ENCODE measurements around the gene PKD1.

The PKD1 gene

DNA sequence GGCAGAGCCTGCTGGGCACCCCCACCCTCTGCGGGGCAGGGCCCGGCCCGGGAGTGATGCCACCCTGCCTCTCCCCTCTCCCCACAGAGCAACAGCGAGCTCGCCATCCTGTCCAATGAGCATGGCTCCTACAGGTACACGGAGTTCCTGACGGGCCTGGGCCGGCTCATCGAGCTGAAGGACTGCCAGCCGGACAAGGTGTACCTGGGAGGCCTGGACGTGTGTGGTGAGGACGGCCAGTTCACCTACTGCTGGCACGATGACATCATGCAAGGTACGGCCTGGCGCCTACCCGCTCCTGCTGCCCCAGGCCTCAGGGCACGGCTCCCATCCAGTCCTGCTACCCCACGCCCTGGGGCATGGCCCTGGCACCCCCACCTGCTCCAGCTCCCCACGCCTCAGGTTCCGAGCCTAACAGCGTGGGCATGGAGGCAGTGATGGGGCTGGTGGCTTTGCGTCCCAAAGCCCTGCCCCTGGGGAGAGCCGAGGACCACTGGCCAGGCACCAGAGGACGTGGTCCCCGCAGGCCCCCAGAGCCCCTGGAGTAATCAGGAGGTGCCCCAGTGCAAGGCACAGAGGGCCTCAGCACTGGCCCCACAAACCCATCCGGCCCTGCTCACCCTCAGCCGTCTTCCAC is 49.5 kb downstream of the PKD1 start:
- no peak for DNase-seq

GRCh38 chr16:2085669-2086068 is 50.0 kb downstream of the PKD1 start:
- no peak for DNase-seq

DNA sequence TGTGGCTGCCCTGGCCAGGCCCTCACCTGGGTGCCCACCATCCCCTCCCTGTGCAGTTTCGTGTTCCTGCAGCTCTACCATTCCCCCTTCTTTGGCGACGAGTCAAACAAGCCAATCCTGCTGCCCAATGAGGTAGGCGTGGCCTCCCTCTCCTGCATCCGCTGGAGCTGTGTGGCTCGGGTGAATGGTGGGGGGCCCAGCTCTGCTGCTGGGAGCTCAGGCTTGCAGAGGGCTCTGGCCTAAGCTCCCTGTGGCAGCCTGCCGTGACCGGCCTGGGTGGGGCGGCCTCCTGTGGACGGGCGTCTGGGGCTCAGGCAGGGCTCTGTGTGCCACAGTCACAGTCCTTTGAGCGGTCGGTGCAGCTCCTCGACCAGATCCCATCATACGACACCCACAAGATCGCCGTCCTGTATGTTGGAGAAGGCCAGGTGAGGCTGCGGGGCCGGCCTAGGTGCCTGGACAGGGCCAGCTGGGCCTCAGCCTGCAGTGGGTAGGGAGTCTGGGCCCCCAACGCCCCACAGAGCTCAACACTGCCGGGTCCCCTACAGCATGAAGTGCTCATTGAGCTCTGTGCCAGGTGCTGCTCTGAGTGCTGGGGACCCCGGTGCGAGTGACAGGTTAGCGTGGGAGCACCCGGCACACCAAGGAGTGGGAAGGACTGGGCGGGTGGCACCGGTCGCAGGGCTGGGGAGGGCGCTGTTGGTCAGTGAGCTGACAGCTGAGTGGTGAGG is 50.6 kb downstream of the PKD1 start:
- no peak for DNase-seq

DNA sequence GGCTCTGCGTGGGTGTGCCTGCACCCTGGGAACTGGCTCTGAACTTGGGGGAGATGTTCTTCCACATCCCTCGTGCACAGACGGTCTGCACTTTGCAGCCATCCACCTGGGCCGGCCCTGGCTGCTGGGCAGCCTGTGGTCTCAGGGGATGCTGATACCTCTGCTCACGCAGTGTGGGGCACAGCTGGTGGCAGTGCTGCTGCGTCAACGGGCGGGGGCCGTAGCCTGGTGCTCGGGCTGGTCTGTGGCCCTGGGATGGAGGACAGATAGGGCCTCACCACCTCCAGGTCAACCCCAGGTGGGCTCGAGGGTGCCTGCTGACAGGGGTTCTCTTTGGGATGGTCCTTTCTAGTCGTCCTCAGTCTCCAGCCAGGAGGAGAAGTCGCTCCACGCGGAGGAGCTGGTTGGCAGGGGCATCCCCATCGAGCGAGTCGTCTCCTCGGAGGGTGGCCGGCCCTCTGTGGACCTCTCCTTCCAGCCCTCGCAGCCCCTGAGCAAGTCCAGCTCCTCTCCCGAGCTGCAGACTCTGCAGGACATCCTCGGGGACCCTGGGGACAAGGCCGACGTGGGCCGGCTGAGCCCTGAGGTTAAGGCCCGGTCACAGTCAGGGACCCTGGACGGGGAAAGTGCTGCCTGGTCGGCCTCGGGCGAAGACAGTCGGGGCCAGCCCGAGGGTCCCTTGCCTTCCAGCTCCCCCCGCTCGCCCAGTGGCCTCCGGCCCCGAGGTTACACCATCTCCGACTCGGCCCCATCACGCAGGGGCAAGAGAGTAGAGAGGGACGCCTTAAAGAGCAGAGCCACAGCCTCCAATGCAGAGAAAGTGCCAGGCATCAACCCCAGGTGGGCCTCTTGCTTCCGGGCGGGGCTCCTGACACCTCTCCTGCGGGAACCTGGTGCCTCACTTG is 51.6 kb downstream of the PKD1 start:
- no peak for DNase-seq

DNA sequence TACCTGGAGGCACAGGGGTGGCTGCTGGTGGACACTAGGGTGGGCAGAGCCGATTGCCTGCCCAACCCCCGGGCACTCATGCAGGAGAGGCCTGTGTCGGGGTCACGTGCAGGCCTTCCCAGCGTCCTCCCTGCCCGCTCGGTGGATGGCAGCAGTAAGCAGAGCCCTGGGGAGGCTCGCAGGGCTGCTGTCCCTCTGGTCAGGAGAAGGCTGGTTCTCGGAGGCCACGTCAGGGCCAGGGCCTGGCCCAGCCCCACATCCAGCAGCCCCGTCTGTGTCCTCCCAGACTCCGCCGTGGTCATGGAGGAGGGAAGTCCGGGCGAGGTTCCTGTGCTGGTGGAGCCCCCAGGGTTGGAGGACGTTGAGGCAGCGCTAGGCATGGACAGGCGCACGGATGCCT is 52.3 kb downstream of the PKD1 start:
- DNase-seq: no peak

DNA sequence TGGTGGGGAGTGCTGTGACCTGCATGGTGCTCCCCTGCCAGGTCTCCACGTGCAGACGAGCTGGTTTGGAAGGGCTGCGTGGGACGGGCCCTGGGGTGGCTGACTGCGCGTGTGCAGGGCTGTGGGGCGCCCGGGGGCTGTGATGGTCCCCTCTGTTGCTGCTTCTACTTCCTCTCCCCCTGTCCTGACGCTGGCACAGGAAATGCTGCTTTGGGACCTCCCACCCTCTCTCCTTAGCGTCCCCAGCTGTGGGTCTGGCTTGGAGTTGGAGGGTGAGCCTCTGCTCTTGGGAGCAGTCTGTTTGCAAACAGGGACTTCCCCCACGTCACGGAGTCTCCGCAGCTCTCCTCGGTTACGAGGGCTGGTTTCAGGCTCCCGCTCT is 52.7 kb downstream of the PKD1 start:
- DNase-seq: no peak

DNA sequence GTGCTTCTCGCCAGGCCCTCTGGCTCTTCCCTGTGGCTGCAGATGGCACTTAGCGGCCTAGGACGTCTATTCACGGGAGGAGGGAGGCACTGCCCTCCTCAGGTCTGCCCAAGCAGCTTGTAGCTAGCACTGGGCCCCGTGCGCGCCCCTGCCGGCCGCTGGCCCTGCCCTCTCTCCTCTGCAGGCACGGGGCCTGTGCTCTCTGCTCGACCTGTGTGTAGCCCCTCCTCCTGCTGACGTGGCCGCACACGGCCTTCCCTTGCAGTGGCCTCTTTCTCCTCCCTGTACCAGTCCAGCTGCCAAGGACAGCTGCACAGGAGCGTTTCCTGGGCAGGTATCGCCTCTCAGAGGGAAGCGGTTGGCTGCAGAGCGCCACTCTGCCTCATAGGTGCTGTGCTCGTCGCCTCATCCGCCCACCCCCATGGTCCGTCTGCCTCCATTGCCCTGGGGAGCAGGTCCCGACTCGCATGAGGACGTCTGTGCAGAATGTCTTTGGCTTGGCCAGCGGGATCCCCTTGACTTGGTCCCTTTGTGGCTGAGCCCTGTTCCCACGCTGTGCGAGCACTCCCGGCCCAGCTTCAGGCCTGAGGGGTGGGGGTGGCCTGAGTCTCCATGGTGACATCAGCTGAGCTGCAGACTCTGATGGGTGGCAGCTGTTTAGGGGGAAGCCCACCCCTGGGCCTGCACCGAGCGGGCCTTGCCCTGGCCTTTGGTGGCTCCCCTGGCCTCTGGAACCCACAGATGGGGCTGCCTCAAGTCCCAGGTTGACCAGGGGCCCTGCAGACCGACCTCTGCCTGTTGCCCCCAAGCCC is 53.3 kb downstream of the PKD1 start:
- DNase-seq: no peak

DNA sequence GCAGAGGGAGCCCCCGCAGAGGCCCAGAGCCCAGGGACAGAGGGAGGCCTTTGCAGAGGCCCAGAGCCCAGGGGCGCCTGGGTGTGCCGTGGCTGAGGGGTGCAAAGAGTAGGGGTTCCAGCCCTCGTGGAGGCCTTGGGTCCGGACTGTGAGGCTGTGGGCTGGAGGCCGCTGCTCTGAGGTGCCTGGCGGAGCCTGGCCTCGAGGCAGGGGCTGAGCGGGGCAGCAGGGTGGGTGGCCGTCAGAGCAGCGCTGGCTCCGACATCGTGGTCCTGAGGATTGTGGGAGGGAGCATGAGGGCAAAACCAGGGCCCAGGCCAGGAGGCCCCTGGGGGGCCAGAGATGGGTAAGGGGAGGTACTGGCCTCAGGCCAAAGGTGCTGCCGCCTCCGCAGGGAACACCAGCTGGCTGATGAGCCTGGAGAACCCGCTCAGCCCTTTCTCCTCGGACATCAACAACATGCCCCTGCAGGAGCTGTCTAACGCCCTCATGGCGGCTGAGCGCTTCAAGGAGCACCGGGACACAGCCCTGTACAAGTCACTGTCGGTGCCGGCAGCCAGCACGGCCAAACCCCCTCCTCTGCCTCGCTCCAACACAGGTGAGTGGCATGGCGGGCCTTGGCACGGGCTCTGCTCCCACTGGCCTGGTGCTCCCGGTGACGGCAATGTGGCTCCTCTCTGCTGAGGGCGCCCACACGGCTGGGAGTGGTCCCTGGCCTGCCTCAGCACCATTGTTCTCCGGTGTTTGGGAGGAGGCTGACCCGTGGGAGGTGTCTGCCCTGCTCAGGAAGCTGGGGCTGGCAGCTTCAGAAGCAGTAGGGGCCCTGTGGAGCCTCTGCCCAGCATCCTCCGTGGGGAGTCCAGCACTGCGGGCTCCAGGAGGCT is 54.3 kb downstream of the PKD1 start:
- DNase-seq: no peak

DNA sequence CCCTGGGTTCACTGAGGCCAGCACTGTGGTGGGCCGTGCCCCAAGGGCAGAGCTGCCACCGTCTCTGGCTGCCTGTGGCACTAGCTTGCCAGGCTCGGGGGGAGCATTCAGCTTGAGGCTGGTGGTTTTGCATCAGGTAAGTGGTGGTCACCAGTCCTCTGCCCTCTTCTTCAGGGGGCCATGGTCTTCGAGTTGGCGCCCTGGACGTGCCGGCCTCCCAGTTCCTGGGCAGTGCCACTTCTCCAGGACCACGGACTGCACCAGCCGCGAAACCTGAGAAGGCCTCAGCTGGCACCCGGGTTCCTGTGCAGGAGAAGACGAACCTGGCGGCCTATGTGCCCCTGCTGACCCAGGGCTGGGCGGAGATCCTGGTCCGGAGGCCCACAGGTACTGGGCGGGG is 55.7 kb downstream of the PKD1 start:
- no peak for DNase-seq

- DNase-seq: no peak
Measured at GRCh38 chr16:2079311-2079800, 56.3 kb downstream of the PKD1 start.

DNA sequence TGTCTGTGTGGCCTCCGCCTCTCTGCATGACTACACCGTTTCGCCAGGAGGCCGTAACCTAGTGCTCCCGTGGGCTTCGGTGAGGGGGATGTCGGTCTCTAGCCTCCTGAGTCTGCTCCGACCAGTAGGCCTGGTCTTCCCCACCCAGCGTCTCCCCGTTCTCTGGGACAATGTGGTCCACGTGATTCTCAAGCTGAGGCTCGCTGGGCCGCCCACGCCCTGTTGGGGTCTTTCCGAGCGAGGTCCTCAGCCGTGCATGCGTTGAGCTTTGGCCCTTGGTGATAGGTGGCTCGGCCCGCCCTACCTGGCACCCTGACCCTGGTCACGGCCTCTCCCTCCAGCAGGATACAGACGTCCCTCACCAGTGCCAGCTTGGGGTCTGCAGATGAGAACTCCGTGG is 57.0 kb downstream of the PKD1 start:
- no peak for DNase-seq

GRCh38 chr16:2078096-2078495 is 57.6 kb downstream of the PKD1 start:
- no peak for DNase-seq

GRCh38 chr16:2077696-2078095 is 58.0 kb downstream of the PKD1 start:
- no peak for DNase-seq

GRCh38 chr16:2077016-2077415 is 58.7 kb downstream of the PKD1 start:
- no peak for DNase-seq

DNA sequence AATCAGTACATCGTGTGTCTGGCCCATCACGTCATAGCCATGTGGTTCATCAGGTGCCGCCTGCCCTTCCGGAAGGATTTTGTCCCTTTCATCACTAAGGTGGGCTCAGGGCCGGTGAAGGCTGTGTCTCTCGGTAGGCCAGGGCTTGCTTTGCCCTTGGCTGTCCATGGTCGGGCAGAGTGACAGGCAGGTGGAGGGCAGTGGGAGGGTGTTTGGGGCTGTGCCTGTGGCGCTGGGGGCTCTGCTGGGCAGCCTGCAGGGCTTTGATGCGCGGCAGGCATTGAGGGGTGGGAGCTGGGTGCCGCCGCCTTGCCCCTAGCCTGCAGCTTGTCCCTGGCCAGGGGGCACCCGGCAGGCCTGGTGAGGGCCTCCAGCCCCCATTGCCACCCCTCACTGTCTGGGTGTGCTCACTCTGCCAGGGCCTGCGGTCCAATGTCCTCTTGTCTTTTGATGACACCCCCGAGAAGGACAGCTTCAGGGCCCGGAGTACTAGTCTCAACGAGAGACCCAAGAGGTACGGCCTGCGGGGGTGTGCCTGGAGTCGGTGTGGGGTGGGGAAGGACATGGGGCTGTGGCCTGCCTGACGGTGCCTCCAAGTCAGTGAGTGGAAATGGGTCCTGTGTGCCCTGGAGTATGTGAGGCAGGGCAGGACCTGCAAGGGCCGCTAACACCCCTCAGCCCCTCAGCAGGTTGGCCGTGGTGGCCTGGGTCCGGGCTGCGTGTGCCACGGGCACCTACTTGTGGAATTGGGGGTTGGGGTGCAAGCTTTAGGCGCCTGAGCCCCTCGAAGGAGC is 59.4 kb downstream of the PKD1 start:
- no peak for DNase-seq

GRCh38 chr16:2075631-2076030 is 60.1 kb downstream of the PKD1 start:
- DNase-seq: no peak

GRCh38 chr16:2074071-2074470 is 61.6 kb downstream of the PKD1 start:
- DNase-seq: no peak

- DNase-seq: no peak
Measured at GRCh38 chr16:2072926-2073325, 62.8 kb downstream of the PKD1 start.

DNA sequence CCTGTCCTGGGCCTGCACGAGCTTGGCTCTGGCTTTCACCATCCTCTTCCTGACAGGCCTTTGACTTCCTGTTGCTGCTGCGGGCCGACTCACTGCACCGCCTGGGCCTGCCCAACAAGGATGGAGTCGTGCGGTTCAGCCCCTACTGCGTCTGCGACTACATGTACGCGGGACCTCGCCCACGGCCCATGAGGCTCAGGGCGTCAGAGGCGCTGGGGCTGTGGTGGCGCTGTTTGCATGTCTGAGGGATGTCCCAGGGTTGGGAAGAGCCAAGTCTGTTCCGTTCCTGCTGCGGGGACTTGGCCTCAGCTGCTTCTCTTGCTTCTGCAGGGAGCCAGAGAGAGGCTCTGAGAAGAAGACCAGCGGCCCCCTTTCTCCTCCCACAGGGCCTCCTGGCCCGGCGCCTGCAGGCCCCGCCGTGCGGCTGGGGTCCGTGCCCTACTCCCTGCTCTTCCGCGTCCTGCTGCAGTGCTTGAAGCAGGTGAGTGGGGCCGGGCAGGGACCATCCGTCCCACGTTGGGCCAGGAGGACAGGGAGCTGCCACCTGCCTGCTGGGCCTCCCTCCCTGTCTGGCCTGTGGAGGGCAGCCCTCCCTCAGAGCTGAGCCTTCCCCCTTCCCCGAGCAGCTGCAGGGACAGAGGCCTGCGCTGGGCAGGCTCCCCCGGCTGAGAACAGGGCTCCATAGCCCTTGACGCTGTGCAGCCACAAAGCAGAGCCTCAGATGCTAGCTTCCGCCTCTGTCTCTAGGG is 64.1 kb downstream of the PKD1 start:
- no peak for DNase-seq

All from NCI-H1436 (cell line).